Panc1 (cell line): ENCODE measurements around the gene ZMAT3. TPM values are rescaled to one million over a fixed set of nuclear protein-coding genes. Genes with fewer than 3 reads are reported as not detected.

Experiments
- ATAC-seq: fragments of 200-7000 bp; cut with Tn5 transposase; 2 replicates; pipeline ENCODE4 v1.9.1; 2020; ENCODE audit warnings: mild to moderate bottlenecking, moderate library complexity
- BruUV-seq: library from RNA; stranded (reverse); fragments of 400-500 nt; replicated peaks from 2 replicates; lab custom pipeline; 2021; lab: Mats Ljungman, UMichigan
- CTCF ChIA-PET: fragments of 300-600 bp; sonication (Branson Sonifier 250); formaldehyde crosslinking; loops from one replicate; lab custom pipeline; 2022; ENCODE audit warnings: antibody characterized with exemption; lab: Charles Lee
- POLR2A ChIA-PET: fragments of 300-600 bp; sonication (Branson Sonifier 250); formaldehyde crosslinking; loops from one replicate; lab custom pipeline; 2022; ENCODE audit warnings: antibody characterized with exemption; lab: Charles Lee
- DNase-seq: peaks from one replicate; pipeline ENCODE4 v3.0.0-alpha.2; 2010; ENCODE audit warnings: low read depth, low spot score
- H3K27ac ChIP-seq: 2 replicates; pipeline ENCODE4 v1.5.1; 2011; ENCODE audit warnings: mild to moderate bottlenecking, low read length, inconsistent platforms
- H3K27me3 ChIP-seq: fragments of 200-500 bp; sonication (Bioruptor generic); 2 replicates; pipeline ENCODE4 v1.6.0; 2014; ENCODE audit warnings: low read length, inconsistent platforms; ENCODE audit not compliant: control insufficient read depth, insufficient read depth
- H3K36me3 ChIP-seq: fragments of 200-500 bp; sonication (Bioruptor generic); 2 replicates; pipeline ENCODE4 v1.5.1; 2014; ENCODE audit warnings: inconsistent platforms, mild to moderate bottlenecking, low read length, moderate library complexity; ENCODE audit not compliant: control insufficient read depth, insufficient read depth
- H3K4me1 ChIP-seq: 2 replicates; pipeline ENCODE4 v1.5.1; 2011; ENCODE audit warnings: inconsistent platforms, mild to moderate bottlenecking, low read length, moderate library complexity; ENCODE audit not compliant: control insufficient read depth, insufficient read depth
- H3K4me3 ChIP-seq, 2 experiments: 2 replicates each; pipeline ENCODE4 v1.5.1; 2011 to 2012; ENCODE audit warnings: low read depth in 2 of 2, low read length in 2 of 2, mild to moderate bottlenecking in 2 of 2, inconsistent platforms in 1 of 2, moderate library complexity in 1 of 2
- H3K9me3 ChIP-seq: fragments of 200-500 bp; sonication (Bioruptor generic); 2 replicates; pipeline ENCODE4 v1.5.1; 2014; ENCODE audit warnings: low read depth, mild to moderate bottlenecking, inconsistent platforms, low read length, moderate library complexity; ENCODE audit not compliant: control insufficient read depth, insufficient read depth
- POLR2AphosphoS5 ChIP-seq: IDR thresholded peaks from 2 replicates; pipeline ENCODE4 v1.6.1; 2012; ENCODE audit warnings: mild to moderate bottlenecking, low read depth, low read length, moderate library complexity
- SIN3A ChIP-seq: IDR thresholded peaks from 2 replicates; pipeline ENCODE4 v1.6.1; 2012; ENCODE audit warnings: low read depth, mild to moderate bottlenecking, low read length, moderate library complexity, borderline replicate concordance; ENCODE audit not compliant: insufficient read depth
- TCF7L2 ChIP-seq: IDR thresholded peaks from 2 replicates; pipeline ENCODE4 v1.6.1; 2011; ENCODE audit warnings: mild to moderate bottlenecking, low read depth, low read length, inconsistent platforms
- in situ Hi-C: cut with HindIII; loops from 2 replicates; pipeline ENCODE4 v1.10.0; 2016; ENCODE audit warnings: low sequenced_read_pairs, low pct_unique_long_range_greater_than_20kb
- intact Hi-C: fragments of 100-400 bp; cut with micrococcal nuclease; formaldehyde crosslinking; loops from one replicate; pipeline ENCODE4 v1.10.0; 2022; ENCODE audit not compliant: unreplicated experiment
- total RNA-seq: library from RNA; stranded (reverse); gene quantifications from one replicate; pipeline ENCODE4 v1.2.1, GENCODE V29; 2021; ENCODE audit not compliant: unreplicated experiment
- TF ChIP-seq, protein P1 (sequence below), 2 experiments: IDR thresholded peaks; 2 replicates each; pipeline ENCODE4 v1.6.1; 2011 to 2012; ENCODE audit warnings: low read depth in 2 of 2, control low read depth in 1 of 2, low read length in 1 of 2, mild to moderate bottlenecking in 1 of 2, moderate library complexity in 1 of 2; ENCODE audit not compliant: insufficient read depth in 1 of 2
- TF ChIP-seq, protein P2 (sequence below): fragments of 450-650 bp; IDR thresholded peaks from 2 replicates; pipeline ENCODE4 v1.5.1; 2017; ENCODE audit warnings: mild to moderate bottlenecking

ZMAT3 gene
- total RNA-seq, 1 experiment from 2014 or later = 14.6 TPM

DNA sequence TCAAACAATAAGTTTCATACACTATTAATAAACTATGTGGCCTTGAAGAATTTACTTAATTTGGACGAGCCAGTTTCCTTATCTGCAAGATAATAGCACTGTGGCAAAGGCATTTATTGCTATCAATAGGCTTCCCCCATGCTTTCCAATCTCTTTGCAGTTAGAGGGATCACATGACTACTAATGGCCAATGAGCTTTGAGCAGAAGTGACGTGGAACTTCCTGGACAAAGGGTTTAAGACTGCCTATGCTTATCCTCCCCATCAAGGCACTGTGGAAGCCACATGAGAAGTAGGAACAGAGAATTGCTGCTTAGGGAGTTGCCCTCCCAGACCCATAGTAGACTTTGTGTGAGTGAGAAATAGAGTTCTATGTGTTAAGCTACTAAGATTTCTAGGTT lies 16.7 kb upstream of the ZMAT3 start:
- Histone ChIP-seq H3K36me3 (no peaks in the 10 kb centered on the region), H3K27me3 (no peaks in the 10 kb centered on the region), H3K4me3 (no peak overlapping the region), H3K4me1 (no peaks in the 10 kb centered on the region), H3K9me3 (no peaks in the 10 kb centered on the region), H3K27ac (no peak overlapping the region)
- ATAC-seq (no peak), DNase-seq (no peak)
- TF ChIP-seq, protein P1, sequence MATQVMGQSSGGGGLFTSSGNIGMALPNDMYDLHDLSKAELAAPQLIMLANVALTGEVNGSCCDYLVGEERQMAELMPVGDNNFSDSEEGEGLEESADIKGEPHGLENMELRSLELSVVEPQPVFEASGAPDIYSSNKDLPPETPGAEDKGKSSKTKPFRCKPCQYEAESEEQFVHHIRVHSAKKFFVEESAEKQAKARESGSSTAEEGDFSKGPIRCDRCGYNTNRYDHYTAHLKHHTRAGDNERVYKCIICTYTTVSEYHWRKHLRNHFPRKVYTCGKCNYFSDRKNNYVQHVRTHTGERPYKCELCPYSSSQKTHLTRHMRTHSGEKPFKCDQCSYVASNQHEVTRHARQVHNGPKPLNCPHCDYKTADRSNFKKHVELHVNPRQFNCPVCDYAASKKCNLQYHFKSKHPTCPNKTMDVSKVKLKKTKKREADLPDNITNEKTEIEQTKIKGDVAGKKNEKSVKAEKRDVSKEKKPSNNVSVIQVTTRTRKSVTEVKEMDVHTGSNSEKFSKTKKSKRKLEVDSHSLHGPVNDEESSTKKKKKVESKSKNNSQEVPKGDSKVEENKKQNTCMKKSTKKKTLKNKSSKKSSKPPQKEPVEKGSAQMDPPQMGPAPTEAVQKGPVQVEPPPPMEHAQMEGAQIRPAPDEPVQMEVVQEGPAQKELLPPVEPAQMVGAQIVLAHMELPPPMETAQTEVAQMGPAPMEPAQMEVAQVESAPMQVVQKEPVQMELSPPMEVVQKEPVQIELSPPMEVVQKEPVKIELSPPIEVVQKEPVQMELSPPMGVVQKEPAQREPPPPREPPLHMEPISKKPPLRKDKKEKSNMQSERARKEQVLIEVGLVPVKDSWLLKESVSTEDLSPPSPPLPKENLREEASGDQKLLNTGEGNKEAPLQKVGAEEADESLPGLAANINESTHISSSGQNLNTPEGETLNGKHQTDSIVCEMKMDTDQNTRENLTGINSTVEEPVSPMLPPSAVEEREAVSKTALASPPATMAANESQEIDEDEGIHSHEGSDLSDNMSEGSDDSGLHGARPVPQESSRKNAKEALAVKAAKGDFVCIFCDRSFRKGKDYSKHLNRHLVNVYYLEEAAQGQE (IDR thresholded peaks at IDR 0.05; ENCODE audit: insufficient read depth in 1 of 2, low read depth in 2 of 2, low read length in 1 of 2) = no peak
- TF ChIP-seq TCF7L2 = no peak
- intact Hi-C loops (no loop called here), in situ Hi-C loops (no loop called here)
- CTCF ChIA-PET = interaction anchor here (0.6 kb wide), 2 partner anchors 112 to 168 kb away, joined by 3 read pairs; no protein-coding TSS in a partner anchor
- no TSS peak for BruUV-seq
- POLR2A ChIA-PET = no interaction called here

DNA sequence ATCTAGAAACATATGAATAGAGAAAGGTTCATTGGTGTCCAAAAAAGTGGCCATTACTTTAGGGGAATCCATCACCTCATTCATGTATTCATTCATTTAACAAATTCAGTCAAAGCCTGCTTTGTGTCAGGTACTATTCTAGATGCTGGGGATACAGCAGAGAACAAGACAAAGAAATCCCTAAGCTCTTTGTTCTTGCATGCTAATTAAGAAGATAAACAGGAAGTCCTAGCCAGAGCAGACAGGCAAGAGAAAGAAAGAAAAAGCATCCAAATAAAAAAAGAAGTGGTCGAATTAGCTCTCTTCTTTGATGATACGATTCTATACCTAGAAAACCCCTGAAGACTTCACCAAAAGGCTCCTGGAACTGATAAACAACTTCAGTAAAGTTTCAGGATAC lies 12.4 kb upstream of the ZMAT3 start:
- no peaks in the 10 kb centered on the region; the same call in 1 of the 2 replicates for H3K27me3 ChIP-seq
- no peak for ATAC-seq
- ChIA-PET POLR2A (no interaction called here), CTCF (no interaction called here)
- intact Hi-C loops (no loop called here), in situ Hi-C loops (no loop called here)
- BruUV-seq = no TSS peak
- TF ChIP-seq, protein P1 (IDR thresholded peaks at IDR 0.05; ENCODE audit: insufficient read depth in 1 of 2, low read depth in 2 of 2, low read length in 1 of 2) = no peak
- TF ChIP-seq TCF7L2 (no peak), POLR2AphosphoS5 (no peak), SIN3A (no peak)
- TF ChIP-seq, protein P2, sequence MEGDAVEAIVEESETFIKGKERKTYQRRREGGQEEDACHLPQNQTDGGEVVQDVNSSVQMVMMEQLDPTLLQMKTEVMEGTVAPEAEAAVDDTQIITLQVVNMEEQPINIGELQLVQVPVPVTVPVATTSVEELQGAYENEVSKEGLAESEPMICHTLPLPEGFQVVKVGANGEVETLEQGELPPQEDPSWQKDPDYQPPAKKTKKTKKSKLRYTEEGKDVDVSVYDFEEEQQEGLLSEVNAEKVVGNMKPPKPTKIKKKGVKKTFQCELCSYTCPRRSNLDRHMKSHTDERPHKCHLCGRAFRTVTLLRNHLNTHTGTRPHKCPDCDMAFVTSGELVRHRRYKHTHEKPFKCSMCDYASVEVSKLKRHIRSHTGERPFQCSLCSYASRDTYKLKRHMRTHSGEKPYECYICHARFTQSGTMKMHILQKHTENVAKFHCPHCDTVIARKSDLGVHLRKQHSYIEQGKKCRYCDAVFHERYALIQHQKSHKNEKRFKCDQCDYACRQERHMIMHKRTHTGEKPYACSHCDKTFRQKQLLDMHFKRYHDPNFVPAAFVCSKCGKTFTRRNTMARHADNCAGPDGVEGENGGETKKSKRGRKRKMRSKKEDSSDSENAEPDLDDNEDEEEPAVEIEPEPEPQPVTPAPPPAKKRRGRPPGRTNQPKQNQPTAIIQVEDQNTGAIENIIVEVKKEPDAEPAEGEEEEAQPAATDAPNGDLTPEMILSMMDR = no peak
- H3K4me3 ChIP-seq = no peak overlapping the region
- no peaks in the 10 kb centered on the region for H3K4me1 ChIP-seq
- H3K36me3 ChIP-seq = no peaks in the 10 kb centered on the region
- H3K27ac ChIP-seq = no peak overlapping the region
- no peak for DNase-seq
- H3K9me3 ChIP-seq = no peaks in the 10 kb centered on the region
